GM12878 (cell line): ENCODE results near the gene LRRC15.

Experiments used
- CHD1 ChIP-seq: IDR thresholded peaks from 2 replicates; pipeline ENCODE4 v1.6.1; 2012; ENCODE audit warnings: low read depth, low read length, improper control_type of control experiment
- CTCF ChIP-seq, 3 experiments: IDR thresholded peaks in 2 of 3; conservative IDR thresholded peaks in 1 of 3; 2 replicates each; pipeline ENCODE4 v1.5.1; 2011; ENCODE audit warnings: low read depth in 3 of 3, low read length in 3 of 3, mild to moderate bottlenecking in 3 of 3, control low read depth in 2 of 3, moderate library complexity in 2 of 3, inconsistent platforms in 1 of 3, mixed read lengths in 1 of 3; ENCODE audit not compliant: control insufficient read depth in 2 of 3, insufficient read depth in 1 of 3; ENCODE audit errors: extremely low read depth in 1 of 3
- ETV6 ChIP-seq, 2 experiments: fragments of 450-650 bp in 1 of 2; IDR thresholded peaks in 1 of 2; conservative IDR thresholded peaks in 1 of 2; 2 replicates each; pipeline ENCODE4 v1.6.1; 2014; ENCODE audit warnings: antibody characterized with exemption in 1 of 2, borderline replicate concordance in 1 of 2, low read depth in 1 of 2, mild to moderate bottlenecking in 1 of 2, moderate library complexity in 1 of 2
- EZH2 ChIP-seq: IDR thresholded peaks from 2 replicates; pipeline ENCODE4 v1.6.1; 2012; ENCODE audit warnings: low read depth, mild to moderate bottlenecking, control low read depth, inconsistent platforms, low read length, borderline replicate concordance; ENCODE audit not compliant: control insufficient read depth
- PBX3 ChIP-seq: IDR thresholded peaks from 2 replicates; pipeline ENCODE4 v1.6.1; 2011; ENCODE audit warnings: mild to moderate bottlenecking, low read depth, low read length, moderate library complexity; ENCODE audit not compliant: insufficient replicate concordance
- TAF1 ChIP-seq: IDR thresholded peaks from 2 replicates; pipeline ENCODE4 v1.6.1; 2011; ENCODE audit warnings: mild to moderate bottlenecking, low read depth, low read length, borderline replicate concordance
- TCF7 ChIP-seq: IDR thresholded peaks from 2 replicates; pipeline ENCODE4 v1.6.1; 2014; ENCODE audit warnings: antibody characterized with exemption, borderline replicate concordance

GRCh38 chr3:194320744-194321243, 48.7 kb downstream of the LRRC15 start:
- TF ChIP-seq TAF1 (no peak), CTCF (IDR thresholded peaks at IDR 0.05 in 2 of 3, conservative IDR thresholded peaks at IDR 0.05 in 1 of 3; ENCODE audit: control insufficient read depth in 2 of 3, extremely low read depth in 1 of 3, insufficient read depth in 1 of 3, low read depth in 3 of 3, low read length in 3 of 3) (no peak), EZH2 (no peak), ETV6 (conservative IDR thresholded peaks at IDR 0.05 in 1 of 2, IDR thresholded peaks at IDR 0.05 in 1 of 2; ENCODE audit: borderline replicate concordance in 1 of 2, low read depth in 1 of 2) (no peak), CHD1 (no peak), TCF7 (no peak), PBX3 (no peak)
